IPS-18a (cell line): ENCODE measurements around the gene PSMB10.
"Not testable (repeated sequence)": the region's sequence is repeated elsewhere in the genome, so short reads cannot be mapped to it uniquely, and the experiment has no call there.

Experiments
- H3K27ac ChIP-seq: one replicate; pipeline ENCODE4 v1.5.1; 2013; ENCODE audit warnings: low read length
- H3K27me3 ChIP-seq: one replicate; pipeline ENCODE4 v1.6.1; 2013; ENCODE audit warnings: mild to moderate bottlenecking, low read length; ENCODE audit not compliant: control insufficient read depth, insufficient read depth
- H3K36me3 ChIP-seq: one replicate; pipeline ENCODE4 v1.6.1; 2013; ENCODE audit warnings: low read depth, low read length; ENCODE audit not compliant: control insufficient read depth
- H3K4me1 ChIP-seq: one replicate; pipeline ENCODE4 v1.6.1; 2013; ENCODE audit warnings: low read depth, low read length; ENCODE audit not compliant: control insufficient read depth
- H3K4me3 ChIP-seq: one replicate; pipeline ENCODE4 v1.5.1; 2013; ENCODE audit warnings: low read length
- H3K9ac ChIP-seq: one replicate; pipeline ENCODE4 v1.6.1; 2013; ENCODE audit warnings: mild to moderate bottlenecking, low read length, moderate library complexity
- H3K9me3 ChIP-seq: one replicate; pipeline ENCODE4 v1.6.1; 2013; ENCODE audit warnings: low read depth, low read length; ENCODE audit not compliant: control insufficient read depth

The PSMB10 gene

GRCh38 chr16:67915831-67916723 lies 20.6 kb downstream of the PSMB10 start:
- Histone ChIP-seq H3K4me1 (peaks cover 5% of the 10 kb centered on the region), H3K4me3 (no peak overlapping the region), H3K27me3 (no peaks in the 10 kb centered on the region), H3K9me3 (no peaks in the 10 kb centered on the region), H3K9ac (no peak overlapping the region), H3K36me3 (peaks cover 4% of the 10 kb centered on the region), H3K27ac (no peak overlapping the region)

- not testable (repeated sequence) for H3K27ac ChIP-seq
Observed at GRCh38 chr16:67915496-67915769, 21.2 kb downstream of the PSMB10 start.

GRCh38 chr16:67914758-67915495 lies 21.7 kb downstream of the PSMB10 start:
- Histone ChIP-seq H3K27ac (no peak overlapping the region), H3K9ac (no peak overlapping the region), H3K4me3 (no peak overlapping the region)

More at GRCh38 chr16:67915496-67915769, 21.2 kb downstream of the PSMB10 start:
- not testable (repeated sequence) for H3K27me3 ChIP-seq, H3K4me3 ChIP-seq, H3K9ac ChIP-seq, H3K4me1 ChIP-seq, H3K36me3 ChIP-seq, H3K9me3 ChIP-seq

GRCh38 chr16:67910158-67910557 lies 26.5 kb downstream of the PSMB10 start:
- peaks cover 5% of the 10 kb centered on the region for H3K4me1 ChIP-seq
- no peak overlapping the region for H3K27ac ChIP-seq
- H3K9ac ChIP-seq: no peak overlapping the region

More at GRCh38 chr16:67914758-67915495, 21.7 kb downstream of the PSMB10 start:
- H3K27me3 ChIP-seq: no peaks in the 10 kb centered on the region
- H3K4me1 ChIP-seq: peaks cover 5% of the 10 kb centered on the region
- H3K9me3 ChIP-seq: no peaks in the 10 kb centered on the region
- peaks cover 11% of the 10 kb centered on the region for H3K36me3 ChIP-seq

GRCh38 chr16:67909056-67909742 lies 27.5 kb downstream of the PSMB10 start:
- H3K9ac ChIP-seq: no peak overlapping the region
- no peaks in the 10 kb centered on the region for H3K9me3 ChIP-seq
- H3K27ac ChIP-seq: no peak overlapping the region

More at GRCh38 chr16:67910158-67910557, 26.5 kb downstream of the PSMB10 start:
- H3K9me3 ChIP-seq: no peaks in the 10 kb centered on the region
- no peak overlapping the region for H3K4me3 ChIP-seq
- H3K36me3 ChIP-seq: peaks cover 22% of the 10 kb centered on the region
- H3K27me3 ChIP-seq: no peaks in the 10 kb centered on the region

GRCh38 chr16:67907397-67908180 lies 29.1 kb downstream of the PSMB10 start:
- peaks cover 22% of the 10 kb centered on the region for H3K36me3 ChIP-seq
- H3K27me3 ChIP-seq: no peaks in the 10 kb centered on the region
- no peak overlapping the region for H3K4me3 ChIP-seq
- H3K9me3 ChIP-seq: no peaks in the 10 kb centered on the region
- no peaks in the 10 kb centered on the region for H3K4me1 ChIP-seq
- H3K9ac ChIP-seq: no peak overlapping the region
- no peak overlapping the region for H3K27ac ChIP-seq

More at GRCh38 chr16:67909056-67909742, 27.5 kb downstream of the PSMB10 start:
- Histone ChIP-seq H3K4me1 (no peaks in the 10 kb centered on the region), H3K36me3 (peaks cover 22% of the 10 kb centered on the region), H3K27me3 (no peaks in the 10 kb centered on the region), H3K4me3 (no peak overlapping the region)

GRCh38 chr16:67902831-67903230 lies 33.8 kb downstream of the PSMB10 start:
- Histone ChIP-seq H3K4me3 (no peak overlapping the region), H3K36me3 (no peaks in the 10 kb centered on the region), H3K9ac (no peak overlapping the region), H3K4me1 (no peaks in the 10 kb centered on the region), H3K27ac (no peak overlapping the region), H3K9me3 (no peaks in the 10 kb centered on the region), H3K27me3 (no peaks in the 10 kb centered on the region)

- no peaks in the 10 kb centered on the region for H3K36me3 ChIP-seq
- H3K27ac ChIP-seq: no peak overlapping the region
- H3K9me3 ChIP-seq: no peaks in the 10 kb centered on the region
- H3K9ac ChIP-seq: no peak overlapping the region
- H3K27me3 ChIP-seq: no peaks in the 10 kb centered on the region
- H3K4me3 ChIP-seq: no peak overlapping the region
- no peaks in the 10 kb centered on the region for H3K4me1 ChIP-seq
Observed at GRCh38 chr16:67901734-67902133, 34.9 kb downstream of the PSMB10 start.

- Histone ChIP-seq H3K36me3 (no peaks in the 10 kb centered on the region), H3K9me3 (no peaks in the 10 kb centered on the region), H3K9ac (no peak overlapping the region), H3K4me3 (no peak overlapping the region), H3K4me1 (peaks cover 9% of the 10 kb centered on the region), H3K27ac (no peak overlapping the region), H3K27me3 (no peaks in the 10 kb centered on the region)
Observed at GRCh38 chr16:67897231-67897630, 39.4 kb downstream of the PSMB10 start.

- H3K27me3 ChIP-seq: no peaks in the 10 kb centered on the region
- no peaks in the 10 kb centered on the region for H3K36me3 ChIP-seq
- H3K4me3 ChIP-seq: peak overlapping the region; percentile 95
- peaks cover 9% of the 10 kb centered on the region for H3K4me1 ChIP-seq
- peak overlapping the region; percentile 94 for H3K9ac ChIP-seq
- no peaks in the 10 kb centered on the region for H3K9me3 ChIP-seq
- H3K27ac ChIP-seq: peak overlapping the region; percentile 79
Observed at GRCh38 chr16:67893743-67894399, 42.8 kb downstream of the PSMB10 start.
